ENCODE results near the gene GALNT2.

GALNT2 gene

DNA sequence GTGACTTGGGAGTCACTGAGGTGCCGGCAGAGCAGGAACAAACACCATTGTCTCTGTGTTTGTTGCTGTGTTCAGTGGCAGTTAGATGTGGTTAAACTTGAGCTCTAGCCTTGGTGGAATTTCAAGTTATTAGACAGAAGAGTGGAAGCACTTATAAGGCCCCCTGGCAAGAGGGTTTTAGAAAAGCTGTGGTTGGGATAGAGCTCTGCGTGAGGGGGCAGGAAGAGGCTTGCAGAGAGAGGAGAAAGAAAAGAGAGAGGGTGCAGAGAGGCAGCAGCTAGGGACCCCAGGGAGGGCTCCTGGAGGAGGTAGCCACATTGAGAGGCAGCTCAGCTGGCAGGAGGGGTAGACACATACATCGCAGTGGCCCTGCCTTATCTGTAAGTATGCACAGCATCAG lies 128.2 kb downstream of the GALNT2 start:
- Histone ChIP-seq H3K9me3 (ENCODE audit: insufficient read depth, low read length, severe bottlenecking) (no peaks in the 10 kb centered on the region), H3K36me3 (ENCODE audit: insufficient read depth, low read length) (peaks cover 91% of the 10 kb centered on the region), H3K4me2 (ENCODE audit: insufficient read depth, low read length) (no peak overlapping the region), H2AFZ (ENCODE audit: low read depth, low read length) (no peak overlapping the region), H3K4me3 (ENCODE audit: low read depth in 1 of 2, low read length in 2 of 2) (no peak overlapping the region), H4K20me1 (ENCODE audit: insufficient read depth, low read length) (peaks cover 97% of the 10 kb centered on the region), H3K4me1 (ENCODE audit: insufficient read depth, low read length) (peaks cover 11% of the 10 kb centered on the region; the same call in 1 of the 2 replicates), H3K27ac (ENCODE audit: low read length) (no peak overlapping the region), H3K9ac (ENCODE audit: low read depth, low read length) (no peak overlapping the region), H3K27me3 (ENCODE audit: insufficient read depth, low read length, poor library complexity) (no peaks in the 10 kb centered on the region), H3K79me2 (ENCODE audit: insufficient read depth, low read length) (peaks cover 98% of the 10 kb centered on the region)
- TF ChIP-seq EZH2 (IDR thresholded peaks at IDR 0.05; ENCODE audit: borderline replicate concordance, low read depth, low read length, severe bottlenecking), result no peak
- TF ChIP-seq, protein P1, sequence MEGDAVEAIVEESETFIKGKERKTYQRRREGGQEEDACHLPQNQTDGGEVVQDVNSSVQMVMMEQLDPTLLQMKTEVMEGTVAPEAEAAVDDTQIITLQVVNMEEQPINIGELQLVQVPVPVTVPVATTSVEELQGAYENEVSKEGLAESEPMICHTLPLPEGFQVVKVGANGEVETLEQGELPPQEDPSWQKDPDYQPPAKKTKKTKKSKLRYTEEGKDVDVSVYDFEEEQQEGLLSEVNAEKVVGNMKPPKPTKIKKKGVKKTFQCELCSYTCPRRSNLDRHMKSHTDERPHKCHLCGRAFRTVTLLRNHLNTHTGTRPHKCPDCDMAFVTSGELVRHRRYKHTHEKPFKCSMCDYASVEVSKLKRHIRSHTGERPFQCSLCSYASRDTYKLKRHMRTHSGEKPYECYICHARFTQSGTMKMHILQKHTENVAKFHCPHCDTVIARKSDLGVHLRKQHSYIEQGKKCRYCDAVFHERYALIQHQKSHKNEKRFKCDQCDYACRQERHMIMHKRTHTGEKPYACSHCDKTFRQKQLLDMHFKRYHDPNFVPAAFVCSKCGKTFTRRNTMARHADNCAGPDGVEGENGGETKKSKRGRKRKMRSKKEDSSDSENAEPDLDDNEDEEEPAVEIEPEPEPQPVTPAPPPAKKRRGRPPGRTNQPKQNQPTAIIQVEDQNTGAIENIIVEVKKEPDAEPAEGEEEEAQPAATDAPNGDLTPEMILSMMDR (IDR thresholded peaks at IDR 0.05; ENCODE audit: borderline replicate concordance, extremely low read depth, low read length, poor library complexity, severe bottlenecking), result no peak
- DNase-seq, result peak; percentile 17
- peak; percentile 56 for ATAC-seq (ENCODE audit: insufficient read depth, low read depth)

GRCh38 chr1:230196077-230196476 lies 129.0 kb downstream of the GALNT2 start:
- H4K20me1 ChIP-seq (ENCODE audit: insufficient read depth, low read length), result peaks cover 97% of the 10 kb centered on the region
- peaks cover 93% of the 10 kb centered on the region for H3K36me3 ChIP-seq (ENCODE audit: insufficient read depth, low read length)
- H3K9me3 ChIP-seq (ENCODE audit: insufficient read depth, low read length, severe bottlenecking), result no peaks in the 10 kb centered on the region
- H3K27ac ChIP-seq (ENCODE audit: low read length), result no peak overlapping the region
- no peak overlapping the region for H3K9ac ChIP-seq (ENCODE audit: low read depth, low read length)
- H3K27me3 ChIP-seq (ENCODE audit: insufficient read depth, low read length, poor library complexity), result no peaks in the 10 kb centered on the region
- H3K4me1 ChIP-seq (ENCODE audit: insufficient read depth, low read length), result peaks cover 11% of the 10 kb centered on the region; the same call in 1 of the 2 replicates
- no peak for TF ChIP-seq EZH2 (IDR thresholded peaks at IDR 0.05; ENCODE audit: borderline replicate concordance, low read depth, low read length, severe bottlenecking)
- TF ChIP-seq, protein P1 (IDR thresholded peaks at IDR 0.05; ENCODE audit: borderline replicate concordance, extremely low read depth, low read length, poor library complexity, severe bottlenecking), result no peak
- H3K4me2 ChIP-seq (ENCODE audit: insufficient read depth, low read length), result no peak overlapping the region
- no peak for DNase-seq
- no peak overlapping the region for H3K4me3 ChIP-seq (ENCODE audit: low read depth in 1 of 2, low read length in 2 of 2)
- no peak for ATAC-seq (ENCODE audit: insufficient read depth, low read depth)
- H3K79me2 ChIP-seq (ENCODE audit: insufficient read depth, low read length), result peaks cover 98% of the 10 kb centered on the region
- no peak overlapping the region for H2AFZ ChIP-seq (ENCODE audit: low read depth, low read length)

DNA sequence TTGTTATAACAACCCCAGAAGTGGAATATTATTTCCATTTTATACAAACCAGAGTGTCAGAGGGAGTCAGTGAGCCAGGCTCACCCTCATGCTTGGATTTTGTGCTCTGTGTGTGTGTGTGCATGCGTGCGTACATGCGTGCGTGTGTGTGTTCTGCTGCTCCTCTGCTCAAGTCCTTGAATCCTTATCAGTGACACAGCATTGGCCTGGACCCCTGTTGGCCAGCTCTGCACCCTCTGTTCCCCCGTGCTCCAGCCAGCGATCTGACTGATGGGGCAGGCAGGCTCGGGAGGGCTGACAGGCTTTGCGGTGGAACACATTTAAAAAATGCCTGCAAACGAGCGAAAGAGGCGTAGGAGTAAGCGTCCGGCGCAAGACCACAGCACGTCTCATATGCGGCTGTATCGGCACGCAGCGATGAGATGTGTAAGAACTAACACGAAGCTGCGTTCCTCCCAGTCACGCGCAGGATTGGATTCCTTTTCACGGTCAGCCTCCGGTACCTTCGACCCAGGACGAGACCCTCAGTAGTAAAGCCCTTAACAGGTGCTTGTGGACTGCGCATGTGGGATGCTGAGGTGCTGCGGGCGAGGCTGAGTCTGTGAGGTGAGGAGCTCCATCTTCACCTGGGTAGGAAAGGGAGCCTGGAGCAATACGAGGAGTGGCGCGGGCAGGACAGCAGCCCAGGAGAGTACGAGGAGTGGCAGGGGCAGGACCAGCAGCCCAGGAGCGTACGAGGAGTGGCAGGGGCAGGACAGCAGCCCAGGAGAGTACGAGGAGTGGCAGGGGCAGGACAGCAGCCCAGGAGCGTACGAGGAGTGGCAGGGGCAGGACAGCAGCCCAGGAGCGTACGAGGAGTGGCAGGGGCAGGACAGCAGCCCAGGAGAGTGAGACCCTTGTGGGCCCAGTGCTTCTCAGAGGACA lies 130.9 kb downstream of the GALNT2 start:
- Histone ChIP-seq H3K9ac (ENCODE audit: low read depth, low read length) (no peak overlapping the region), H3K36me3 (ENCODE audit: insufficient read depth, low read length) (peaks cover 93% of the 10 kb centered on the region), H3K4me3 (ENCODE audit: low read depth in 1 of 2, low read length in 2 of 2) (no peak overlapping the region), H3K27ac (ENCODE audit: low read length) (no peak overlapping the region), H4K20me1 (ENCODE audit: insufficient read depth, low read length) (peaks cover 97% of the 10 kb centered on the region), H3K27me3 (ENCODE audit: insufficient read depth, low read length, poor library complexity) (no peaks in the 10 kb centered on the region), H3K79me2 (ENCODE audit: insufficient read depth, low read length) (peaks cover 98% of the 10 kb centered on the region), H2AFZ (ENCODE audit: low read depth, low read length) (no peak overlapping the region), H3K4me2 (ENCODE audit: insufficient read depth, low read length) (no peak overlapping the region), H3K9me3 (ENCODE audit: insufficient read depth, low read length, severe bottlenecking) (no peaks in the 10 kb centered on the region), H3K4me1 (ENCODE audit: insufficient read depth, low read length) (peaks cover 11% of the 10 kb centered on the region; the same call in 1 of the 2 replicates)
- no peak for DNase-seq
- TF ChIP-seq, protein P1 (IDR thresholded peaks at IDR 0.05; ENCODE audit: borderline replicate concordance, extremely low read depth, low read length, poor library complexity, severe bottlenecking), result no peak
- TF ChIP-seq EZH2 (IDR thresholded peaks at IDR 0.05; ENCODE audit: borderline replicate concordance, low read depth, low read length, severe bottlenecking), result no peak
- no peak for ATAC-seq (ENCODE audit: insufficient read depth, low read depth)

Measured in DND-41 (cell line).